Thyroid gland (tissue), 4 donors: ENCODE results near the gene FLT4.
"Not testable (repeated sequence)": the region's sequence is repeated elsewhere in the genome, so short reads cannot be mapped to it uniquely, and the experiment has no call there.

ENCODE experiments used
- CTCF ChIP-seq, 6 experiments: fragments of 200-600 bp in 3 of 6; fragments of 450-650 bp in 3 of 6; sonication (generic) in 3 of 6; IDR thresholded peaks; one replicate each; pipeline ENCODE4 v1.5.1; 2016 to 2019; ENCODE audit warnings: antibody characterized with exemption in 6 of 6, mild to moderate bottlenecking in 2 of 6, inconsistent platforms in 1 of 6, moderate library complexity in 1 of 6
- POLR2A ChIP-seq, 2 donors: fragments of 450-650 bp; IDR thresholded peaks; one replicate each; pipeline ENCODE4 v1.6.1; 2017; ENCODE audit warnings: antibody characterized with exemption in 2 of 2, mild to moderate bottlenecking in 2 of 2, moderate library complexity in 1 of 2

- not testable (repeated sequence) for TF ChIP-seq CTCF, POLR2A (IDR thresholded peaks at IDR 0.05)
These were observed 32.6 kb upstream of the FLT4 start for GRCh38 chr5:180682008-180682407.
